PC-3 (cell line): ENCODE results near the gene CTSA. TPM values are rescaled to one million over a fixed set of nuclear protein-coding genes. Genes with fewer than 3 reads are reported as not detected.
A peak's percentile ranks its signal among the peaks of the same experiment; 100 is the strongest.

ENCODE experiments used
- ATAC-seq: fragments of 200-7000 bp; cut with Tn5 transposase; 2 replicates; pipeline ENCODE4 v1.9.1; 2020; ENCODE audit warnings: mild to moderate bottlenecking, moderate library complexity
- BruUV-seq: library from RNA; stranded (reverse); fragments of 400-500 nt; replicated peaks from 2 replicates; lab custom pipeline; 2021; lab: Mats Ljungman, UMichigan
- CTCF ChIA-PET: fragments of 300-600 bp; sonication (Branson Sonifier 250); formaldehyde crosslinking; loops from one replicate; lab custom pipeline; 2022; ENCODE audit warnings: antibody characterized with exemption; lab: Charles Lee
- POLR2A ChIA-PET: fragments of 300-600 bp; sonication (Branson Sonifier 250); formaldehyde crosslinking; loops from one replicate; lab custom pipeline; 2022; ENCODE audit warnings: antibody characterized with exemption; ENCODE audit not compliant: unreplicated experiment; lab: Charles Lee
- DNase-seq: peaks from one replicate; pipeline ENCODE4 v3.0.0-alpha.2; 2015
- H2AFZ ChIP-seq: fragments of 300-600 bp; sonication (generic); 2 replicates; pipeline ENCODE4 v1.6.0; 2016; ENCODE audit warnings: antibody characterized with exemption, low read length
- H3F3A ChIP-seq: fragments of 300-600 bp; sonication (generic); one replicate; pipeline ENCODE4 v1.6.0; 2017; ENCODE audit warnings: antibody characterized with exemption, low read length, control low read depth, mild to moderate bottlenecking; ENCODE audit not compliant: unreplicated experiment
- H3K27ac ChIP-seq: fragments of 300-600 bp; sonication (generic); 2 replicates; pipeline ENCODE4 v1.5.1; 2016; ENCODE audit warnings: mild to moderate bottlenecking, low read length
- H3K27me3 ChIP-seq: fragments of 300-600 bp; sonication (generic); 2 replicates; pipeline ENCODE4 v1.6.1; 2016; ENCODE audit warnings: low read length, mixed read lengths
- H3K36me3 ChIP-seq: fragments of 300-600 bp; sonication (generic); 2 replicates; pipeline ENCODE4 v1.6.1; 2016; ENCODE audit warnings: low read depth, mixed run types, low read length, mixed read lengths
- H3K4me1 ChIP-seq: fragments of 300-600 bp; sonication (generic); 2 replicates; pipeline ENCODE4 v1.5.1; 2016; ENCODE audit warnings: low read length; ENCODE audit not compliant: insufficient read depth
- H3K4me2 ChIP-seq: fragments of 300-600 bp; sonication (generic); 2 replicates; pipeline ENCODE4 v1.6.0; 2016; ENCODE audit warnings: low read length
- H3K4me3 ChIP-seq: fragments of 300-600 bp; sonication (generic); 2 replicates; pipeline ENCODE4 v1.5.1; 2016; ENCODE audit warnings: mild to moderate bottlenecking, low read length, mixed read lengths
- H3K79me2 ChIP-seq: fragments of 300-600 bp; sonication (generic); 2 replicates; pipeline ENCODE4 v1.6.1; 2017; ENCODE audit warnings: low read length, mixed read lengths
- H3K9ac ChIP-seq: fragments of 300-600 bp; sonication (generic); 2 replicates; pipeline ENCODE4 v1.6.0; 2016; ENCODE audit warnings: mild to moderate bottlenecking, low read length
- H3K9me2 ChIP-seq: fragments of 300-600 bp; sonication (generic); replicated peaks from 2 replicates; pipeline ENCODE4 v1.6.1; 2016; ENCODE audit warnings: mixed run types, low read length, mixed read lengths
- H3K9me3 ChIP-seq: fragments of 300-600 bp; sonication (generic); 2 replicates; pipeline ENCODE4 v1.6.1; 2016; ENCODE audit warnings: low read length, mixed read lengths
- H4K20me1 ChIP-seq: fragments of 300-600 bp; sonication (generic); 2 replicates; pipeline ENCODE4 v1.6.1; 2016; ENCODE audit warnings: low read length, mixed read lengths
- CTCF ChIP-seq: fragments of 300-600 bp; sonication (generic); conservative IDR thresholded peaks from 2 replicates; pipeline ENCODE4 v1.5.1; 2017; ENCODE audit warnings: antibody characterized with exemption, low read depth, mild to moderate bottlenecking, low read length
- EZH2 ChIP-seq: fragments of 300-600 bp; sonication (generic); IDR thresholded peaks from one replicate; pipeline ENCODE4 v1.6.1; 2017; ENCODE audit warnings: antibody characterized with exemption, mild to moderate bottlenecking, low read length; ENCODE audit not compliant: unreplicated experiment
- EZH2phosphoT487 ChIP-seq: fragments of 300-600 bp; sonication (generic); IDR thresholded peaks from 2 replicates; pipeline ENCODE4 v1.6.1; 2018; ENCODE audit warnings: mild to moderate bottlenecking, antibody characterized with exemption, low read length, borderline replicate concordance
- intact Hi-C: fragments of 100-400 bp; cut with micrococcal nuclease; formaldehyde crosslinking; loops from 2 replicates; pipeline ENCODE4 v1.9.0; 2023
- total RNA-seq: library from RNA; depleted of rRNA; stranded (reverse); fragments of >200 nt; gene quantifications from 2 replicates; pipeline ENCODE4 v1.2.3, GENCODE V29; 2014

The CTSA gene
- total RNA-seq, 1 experiment from 2014 or later: 129 TPM

GRCh38 chr20:45934586-45935415 is 43.7 kb downstream of the CTSA start, which contains the start of gene PCIF1:
Gene PCIF1, plus strand, starts transcription at chr20:45934683. Its CDS starts 4,317 bp downstream, at chr20:45939000.
- Histone ChIP-seq H3K9me3 (no peaks in the 10 kb centered on the region), H3F3A (no peaks in the 10 kb centered on the region), H3K27me3 (no peaks in the 10 kb centered on the region), H3K4me3 (peak within 1 kb of the TSS; percentile 91), H3K4me2 (peak within 1 kb of the TSS; percentile 97), H3K9me2 (no peaks in the 10 kb centered on the region), H3K27ac (peak within 1 kb of the TSS; percentile 91), H3K4me1 (peaks cover 12% of the 10 kb centered on the region; the same call in 1 of the 2 replicates), H3K79me2 (peaks cover 38% of the 10 kb centered on the region), H3K9ac (peak within 1 kb of the TSS; percentile 99), H3K36me3 (peaks cover 24% of the 10 kb centered on the region), H2AFZ (peak within 1 kb of the TSS; percentile 58), H4K20me1 (no peaks in the 10 kb centered on the region)
- CTCF ChIA-PET: interaction anchor here (0.6 to 0.7 kb wide), 2 partner anchors 14 to 78 kb away, joined by 4 to 13 read pairs; partner anchors contain the start of genes ACOT8 and ZSWIM3
- intact Hi-C loops: loop anchor here (1.0 to 10.0 kb wide), 3 partner anchors 120 to 520 kb away; partner anchors contain the start of genes PIGT and UBE2C
- ATAC-seq (peak; percentile 81), DNase-seq (peak; percentile 99)
- BruUV-seq: no TSS peak
- POLR2A ChIA-PET: interaction anchor here (0.5 to 1.6 kb wide), 15 partner anchors 23 to 320 kb away, joined by 3 to 28 read pairs (median 5); partner anchors contain the start of genes PLTP and SNX21
- TF ChIP-seq EZH2phosphoT487: no peak
- no peak for TF ChIP-seq CTCF
- TF ChIP-seq EZH2: no peak

- intact Hi-C loops: loop anchor here (1.0 to 10.0 kb wide), 3 partner anchors 121 to 521 kb away; partner anchors contain the start of genes PIGT and UBE2C
- Histone ChIP-seq H3K9me3 (no peaks in the 10 kb centered on the region), H3K27ac (peak overlapping the region; percentile 4; the same call in 1 of the 2 replicates), H3K4me1 (peaks cover 12% of the 10 kb centered on the region; the same call in 1 of the 2 replicates), H3K79me2 (peaks cover 38% of the 10 kb centered on the region), H4K20me1 (no peaks in the 10 kb centered on the region), H3K4me2 (peak overlapping the region; percentile 92), H2AFZ (peak overlapping the region; percentile 25), H3F3A (no peaks in the 10 kb centered on the region), H3K9ac (peak overlapping the region; percentile 99), H3K9me2 (no peaks in the 10 kb centered on the region), H3K27me3 (no peaks in the 10 kb centered on the region), H3K4me3 (peak overlapping the region; percentile 91), H3K36me3 (peaks cover 30% of the 10 kb centered on the region)
- ATAC-seq: peak; percentile 25
- TF ChIP-seq EZH2 (no peak), CTCF (no peak), EZH2phosphoT487 (no peak)
- no peak for DNase-seq
- POLR2A ChIA-PET: interaction anchor here (0.5 to 1.6 kb wide), 15 partner anchors 23 to 320 kb away, joined by 3 to 28 read pairs (median 8); partner anchors contain the start of genes PLTP and SNX21
- TSS peak; percentile 79 for BruUV-seq
- CTCF ChIA-PET: interaction anchor here (0.6 to 0.7 kb wide), 3 partner anchors 13 to 78 kb away, joined by 3 to 13 read pairs (median 4); partner anchors contain the start of genes ACOT8 and ZSWIM3
Measured at GRCh38 chr20:45935416-45936046, 44.4 kb downstream of the CTSA start.
